HepG2 (cell line): ENCODE measurements around the gene ZNF180. TPM values are rescaled to one million over a fixed set of nuclear protein-coding genes. Genes with fewer than 3 reads are reported as not detected.
A peak's percentile ranks its signal among the peaks of the same experiment; 100 is the strongest.

Experiments used
- ARNTL ChIP-seq: sonication (generic); formaldehyde crosslinking; IDR thresholded peaks from 2 replicates; pipeline ENCODE4 v1.4.0; 2020; ENCODE audit warnings: mild to moderate bottlenecking, missing genetic modification reagents
- ATAD3A ChIP-seq: sonication (generic); formaldehyde crosslinking; IDR thresholded peaks from 2 replicates; pipeline ENCODE4 v1.4.0; 2020; ENCODE audit warnings: missing genetic modification reagents
- CHCHD3 ChIP-seq: sonication (generic); formaldehyde crosslinking; IDR thresholded peaks from 2 replicates; pipeline ENCODE4 v1.8.0; 2022; ENCODE audit warnings: mild to moderate bottlenecking, missing genetic modification reagents, moderate library complexity
- EP300 ChIP-seq, 3 experiments: sonication (generic) in 1 of 3; formaldehyde crosslinking in 1 of 3; IDR thresholded peaks; 2 replicates each; pipeline versions ENCODE4 v1.5.1 to v1.6.1; 2011 to 2020; ENCODE audit warnings: low read depth in 2 of 3, low read length in 2 of 3, borderline replicate concordance in 1 of 3, improper control_type of control experiment in 1 of 3, mild to moderate bottlenecking in 1 of 3, missing genetic modification reagents in 1 of 3, moderate library complexity in 1 of 3
- FOXK2 ChIP-seq: fragments of 450-650 bp; IDR thresholded peaks from 2 replicates; pipeline ENCODE4 v1.6.1; 2016
- HNF4G ChIP-seq, 2 experiments: sonication (generic) in 1 of 2; formaldehyde crosslinking in 1 of 2; IDR thresholded peaks; 2 replicates each; pipeline versions ENCODE4 v1.4.0 to v1.6.1; 2011 to 2020; ENCODE audit warnings: borderline replicate concordance in 2 of 2, low read depth in 2 of 2, mild to moderate bottlenecking in 2 of 2, low read length in 1 of 2, missing genetic modification reagents in 1 of 2, moderate library complexity in 1 of 2
- MTF1 ChIP-seq: sonication (generic); formaldehyde crosslinking; IDR thresholded peaks from 2 replicates; pipeline ENCODE4 v1.5.0; 2020; ENCODE audit warnings: missing genetic modification reagents
- MTF2 ChIP-seq: sonication (generic); formaldehyde crosslinking; IDR thresholded peaks from 2 replicates; pipeline ENCODE4 v1.5.0; 2020; ENCODE audit warnings: missing genetic modification reagents, borderline replicate concordance
- RCOR2 ChIP-seq: IDR thresholded peaks from 2 replicates; pipeline ENCODE4 v1.6.1; 2016; ENCODE audit warnings: missing biosample characterization, missing genetic modification reagents
- SP1 ChIP-seq, 2 experiments: fragments of 450-650 bp in 1 of 2; sonication (generic) in 1 of 2; formaldehyde crosslinking in 1 of 2; IDR thresholded peaks; 2 replicates each; pipeline versions ENCODE4 v1.4.0 to v1.6.1; 2016 to 2020; ENCODE audit warnings: missing genetic modification reagents in 1 of 2
- XRCC5 ChIP-seq: fragments of 200-400 bp; formaldehyde crosslinking; optimal IDR thresholded peaks from 2 replicates; pipeline ENCODE3; 2017; ENCODE audit warnings: mild to moderate bottlenecking, low read length
- ZBTB38 ChIP-seq: sonication (generic); formaldehyde crosslinking; IDR thresholded peaks from 2 replicates; pipeline ENCODE4 v1.5.1; 2020; ENCODE audit warnings: mild to moderate bottlenecking, missing genetic modification reagents
- ZFP36 ChIP-seq: fragments of 150-350 bp; IDR thresholded peaks from 2 replicates; pipeline ENCODE4 v1.6.1; 2018; ENCODE audit warnings: borderline replicate concordance, low read length, low read depth; ENCODE audit not compliant: partially characterized antibody
- ZKSCAN1 ChIP-seq: fragments of 150-350 bp; IDR thresholded peaks from 2 replicates; pipeline ENCODE4 v1.6.1; 2014; ENCODE audit warnings: low read length
- ZMYM2 ChIP-seq: sonication (generic); formaldehyde crosslinking; IDR thresholded peaks from 2 replicates; pipeline ENCODE4 v1.8.0; 2022; ENCODE audit warnings: mild to moderate bottlenecking, missing genetic modification reagents
- ZNF329 ChIP-seq: sonication (generic); formaldehyde crosslinking; IDR thresholded peaks from 2 replicates; pipeline ENCODE4 v1.9.0; 2021; ENCODE audit warnings: low read depth, mild to moderate bottlenecking, missing genetic modification reagents
- ZNF331 ChIP-seq: sonication (generic); formaldehyde crosslinking; IDR thresholded peaks from 2 replicates; pipeline ENCODE4 v1.4.0; 2020; ENCODE audit warnings: missing genetic modification reagents
- ZNF569 ChIP-seq: sonication (generic); formaldehyde crosslinking; IDR thresholded peaks from 2 replicates; pipeline ENCODE4 v1.5.0; 2020; ENCODE audit warnings: mild to moderate bottlenecking, missing genetic modification reagents, moderate library complexity, borderline replicate concordance
- ZNF678 ChIP-seq: sonication (generic); formaldehyde crosslinking; IDR thresholded peaks from 2 replicates; pipeline ENCODE4 v1.4.0; 2020; ENCODE audit warnings: mild to moderate bottlenecking, missing genetic modification reagents
- ZNF766 ChIP-seq: sonication (generic); formaldehyde crosslinking; IDR thresholded peaks from 2 replicates; pipeline ENCODE4 v1.5.0; 2020; ENCODE audit warnings: missing genetic modification reagents, borderline replicate concordance
- ZSCAN12 ChIP-seq: sonication (generic); formaldehyde crosslinking; IDR thresholded peaks from 2 replicates; pipeline ENCODE4 v1.9.0; 2021; ENCODE audit warnings: mild to moderate bottlenecking, missing genetic modification reagents
- ZSCAN29 ChIP-seq: sonication (generic); formaldehyde crosslinking; conservative IDR thresholded peaks from 2 replicates; pipeline ENCODE4 v1.4.0; 2020; ENCODE audit warnings: mild to moderate bottlenecking, missing genetic modification reagents
- polyA plus RNA-seq, 8 experiments: library from polyadenylated mRNA; depleted of rRNA in 3 of 8; stranded (reverse) in 7 of 8; unstranded in 1 of 8; fragments of >200 nt; fragmentation: Illumina TruSeq in 4 of 8; extraction: Trizol in 4 of 8; gene quantifications; 2 replicates each; pipeline versions ENCODE4 v1.2.1 to v1.2.3, GENCODE V29; 2011 to 2016; ENCODE audit warnings: low read depth in 4 of 8, missing spikeins in 1 of 8, mixed read lengths in 1 of 8; ENCODE audit not compliant: insufficient read depth in 1 of 8
- total RNA-seq, 5 experiments: library from RNA; depleted of rRNA; stranded (reverse); fragments of >200 nt; fragmentation: Illumina TruSeq; extraction: Trizol; gene quantifications; 2 replicates each; pipeline ENCODE4 v1.2.3, GENCODE V29; 2016; ENCODE audit warnings: low read depth in 1 of 5
- TF ChIP-seq, protein P1 (sequence below): sonication (generic); formaldehyde crosslinking; IDR thresholded peaks from 2 replicates; pipeline ENCODE4 v1.4.0; 2020; ENCODE audit warnings: missing genetic modification reagents
- TF ChIP-seq, protein P2 (sequence below): IDR thresholded peaks from 2 replicates; pipeline ENCODE4 v1.6.1; 2016; ENCODE audit warnings: mild to moderate bottlenecking
- TF ChIP-seq, protein P3 (sequence below): sonication (generic); formaldehyde crosslinking; IDR thresholded peaks from 2 replicates; pipeline ENCODE4 v1.8.1; 2023; ENCODE audit warnings: mild to moderate bottlenecking, missing genetic modification reagents, borderline replicate concordance
- TF ChIP-seq, protein P4 (sequence below): sonication (generic); formaldehyde crosslinking; IDR thresholded peaks from 2 replicates; pipeline ENCODE4 v1.4.0; 2020; ENCODE audit warnings: mild to moderate bottlenecking, missing genetic modification reagents

The ZNF180 gene
- total and polyA plus RNA-seq, 2 of the 13 experiments (the other 11 are each of a cell fraction or from before 2014, with no cell fraction given): 0.92 to 9.3 TPM

DNA sequence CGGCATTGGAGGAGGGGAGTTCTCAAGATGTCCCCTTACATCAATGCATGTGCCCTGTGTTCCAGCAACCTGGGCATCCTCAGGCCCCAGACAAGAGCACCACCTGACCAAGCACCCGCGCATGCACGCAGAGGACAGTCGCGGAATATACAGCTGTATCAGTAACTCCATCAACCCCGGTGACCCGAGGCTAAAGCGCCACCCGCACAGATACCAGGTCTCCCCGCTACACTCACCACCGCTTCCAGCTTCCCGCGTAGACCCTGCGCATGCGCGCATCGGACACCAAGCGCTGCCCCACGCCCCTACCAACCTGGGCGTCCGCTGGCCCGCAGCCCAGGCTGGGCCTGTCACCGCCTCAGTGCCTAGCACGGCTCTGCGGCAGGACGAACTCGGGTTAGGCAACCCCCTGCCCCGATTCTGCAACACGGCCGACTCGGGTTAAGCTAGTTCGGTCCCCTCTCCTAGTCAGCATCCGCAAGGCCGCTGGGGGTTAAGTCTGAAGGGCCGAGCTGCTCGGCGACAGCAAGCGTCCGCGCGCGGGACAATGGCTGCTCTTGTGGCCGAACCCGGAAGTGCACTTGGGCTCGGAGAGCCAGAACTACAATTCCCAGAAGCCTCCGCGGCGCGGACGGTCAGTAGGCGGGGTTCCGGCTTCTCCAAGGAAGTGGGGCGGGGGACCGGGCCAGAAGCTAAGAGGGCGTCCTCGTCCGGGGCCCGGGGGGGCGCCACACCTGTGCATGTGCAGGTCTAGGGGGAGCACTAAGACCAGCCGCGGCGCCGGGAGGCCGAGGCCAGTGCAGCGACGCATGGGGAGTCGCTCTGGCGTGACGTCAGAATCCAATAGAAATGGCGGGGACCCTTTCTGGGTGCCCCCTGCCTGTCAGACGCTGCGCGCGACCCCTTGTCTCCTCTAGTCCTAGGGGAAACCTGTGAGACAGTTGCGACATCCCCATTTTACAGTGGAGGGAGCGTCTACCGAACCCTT, at the start of gene ZNF180 (continued):
- no peak for TF ChIP-seq EP300 (IDR thresholded peaks at IDR 0.05; ENCODE audit: low read depth in 2 of 2, low read length in 2 of 2)
- TF ChIP-seq EP300 (CRISPR knock-in tag; IDR thresholded peaks at IDR 0.05; ENCODE audit: borderline replicate concordance): 0 out of 2 replicates have a peak, but pooled peaks have one; percentile 6
- 0 out of 2 replicates have a peak, but pooled peaks have one; percentile 34 for TF ChIP-seq RCOR2 (CRISPR knock-in tag)
- peak; percentile 87; the same call in 1 of the 2 replicates for TF ChIP-seq ZBTB38 (CRISPR knock-in tag)
- no peak for TF ChIP-seq ZKSCAN1
- no peak for TF ChIP-seq MTF1 (CRISPR knock-in tag)
- no peak for TF ChIP-seq HNF4G (IDR thresholded peaks at IDR 0.05; ENCODE audit: borderline replicate concordance, low read depth, low read length)
- TF ChIP-seq HNF4G (CRISPR knock-in tag; IDR thresholded peaks at IDR 0.05; ENCODE audit: borderline replicate concordance, low read depth): peak; percentile 37; the same call in 1 of the 2 replicates
- peak; percentile 89; the same call in 1 of the 2 replicates for TF ChIP-seq MTF2 (CRISPR knock-in tag)
- TF ChIP-seq SP1 (IDR thresholded peaks at IDR 0.05): no peak
- peak; percentile 64; the same call in 1 of the 2 replicates for TF ChIP-seq SP1 (CRISPR knock-in tag; IDR thresholded peaks at IDR 0.05)
- no peak for TF ChIP-seq FOXK2
- TF ChIP-seq, protein P1, sequence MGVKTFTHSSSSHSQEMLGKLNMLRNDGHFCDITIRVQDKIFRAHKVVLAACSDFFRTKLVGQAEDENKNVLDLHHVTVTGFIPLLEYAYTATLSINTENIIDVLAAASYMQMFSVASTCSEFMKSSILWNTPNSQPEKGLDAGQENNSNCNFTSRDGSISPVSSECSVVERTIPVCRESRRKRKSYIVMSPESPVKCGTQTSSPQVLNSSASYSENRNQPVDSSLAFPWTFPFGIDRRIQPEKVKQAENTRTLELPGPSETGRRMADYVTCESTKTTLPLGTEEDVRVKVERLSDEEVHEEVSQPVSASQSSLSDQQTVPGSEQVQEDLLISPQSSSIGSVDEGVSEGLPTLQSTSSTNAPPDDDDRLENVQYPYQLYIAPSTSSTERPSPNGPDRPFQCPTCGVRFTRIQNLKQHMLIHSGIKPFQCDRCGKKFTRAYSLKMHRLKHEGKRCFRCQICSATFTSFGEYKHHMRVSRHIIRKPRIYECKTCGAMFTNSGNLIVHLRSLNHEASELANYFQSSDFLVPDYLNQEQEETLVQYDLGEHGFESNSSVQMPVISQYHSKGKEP: no peak; the same call in none of the 2 replicates
- no peak for TF ChIP-seq ZNF329 (CRISPR knock-in tag)
- TF ChIP-seq XRCC5: peak; percentile 92
- peak; percentile 18; the same call in 1 of the 2 replicates for TF ChIP-seq ZNF766 (CRISPR knock-in tag)
- no peak for TF ChIP-seq CHCHD3 (CRISPR knock-in tag)
- TF ChIP-seq ZSCAN29: peak; percentile 91
- peak; percentile 22; the same call in 1 of the 2 replicates for TF ChIP-seq ARNTL (CRISPR knock-in tag)
- TF ChIP-seq, protein P2, sequence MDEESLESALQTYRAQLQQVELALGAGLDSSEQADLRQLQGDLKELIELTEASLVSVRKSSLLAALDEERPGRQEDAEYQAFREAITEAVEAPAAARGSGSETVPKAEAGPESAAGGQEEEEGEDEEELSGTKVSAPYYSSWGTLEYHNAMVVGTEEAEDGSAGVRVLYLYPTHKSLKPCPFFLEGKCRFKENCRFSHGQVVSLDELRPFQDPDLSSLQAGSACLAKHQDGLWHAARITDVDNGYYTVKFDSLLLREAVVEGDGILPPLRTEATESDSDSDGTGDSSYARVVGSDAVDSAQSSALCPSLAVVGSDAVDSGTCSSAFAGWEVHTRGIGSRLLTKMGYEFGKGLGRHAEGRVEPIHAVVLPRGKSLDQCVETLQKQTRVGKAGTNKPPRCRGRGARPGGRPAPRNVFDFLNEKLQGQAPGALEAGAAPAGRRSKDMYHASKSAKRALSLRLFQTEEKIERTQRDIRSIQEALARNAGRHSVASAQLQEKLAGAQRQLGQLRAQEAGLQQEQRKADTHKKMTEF (CRISPR knock-in tag): peak; percentile 97
- no peak for TF ChIP-seq ATAD3A (CRISPR knock-in tag)
- peak; percentile 87 for TF ChIP-seq ZNF331
- TF ChIP-seq ZFP36: no peak
- no peak for TF ChIP-seq ZNF569 (CRISPR knock-in tag)
- no peak for TF ChIP-seq ZNF678 (CRISPR knock-in tag)
- TF ChIP-seq, protein P3, sequence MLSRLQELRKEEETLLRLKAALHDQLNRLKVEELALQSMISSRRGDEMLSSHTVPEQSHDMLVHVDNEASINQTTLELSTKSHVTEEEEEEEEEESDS: no peak
- no peak for TF ChIP-seq ZSCAN12 (CRISPR knock-in tag)
- no peak for TF ChIP-seq ZMYM2 (CRISPR knock-in tag)
- TF ChIP-seq, protein P4, sequence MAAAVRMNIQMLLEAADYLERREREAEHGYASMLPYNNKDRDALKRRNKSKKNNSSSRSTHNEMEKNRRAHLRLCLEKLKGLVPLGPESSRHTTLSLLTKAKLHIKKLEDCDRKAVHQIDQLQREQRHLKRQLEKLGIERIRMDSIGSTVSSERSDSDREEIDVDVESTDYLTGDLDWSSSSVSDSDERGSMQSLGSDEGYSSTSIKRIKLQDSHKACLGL: peak; percentile 97
